OCI-LY1 (cell line): ENCODE measurements around the gene UBE2N.

ENCODE experiments used
- EZH2 ChIP-seq: fragments of 200-600 bp; sonication (generic), shearing (Covaris generic); IDR thresholded peaks from 2 replicates; pipeline ENCODE4 v1.8.0; 2017; ENCODE audit warnings: borderline replicate concordance, mixed run types, mild to moderate bottlenecking, antibody characterized with exemption, low read length, moderate library complexity, mixed read lengths
- TF ChIP-seq, protein P1 (sequence below): fragments of 200-600 bp; sonication (generic), shearing (Covaris generic); IDR thresholded peaks from 2 replicates; pipeline ENCODE4 v1.5.1; 2017; ENCODE audit warnings: mild to moderate bottlenecking, antibody characterized with exemption, low read length, moderate library complexity, mixed read lengths

DNA sequence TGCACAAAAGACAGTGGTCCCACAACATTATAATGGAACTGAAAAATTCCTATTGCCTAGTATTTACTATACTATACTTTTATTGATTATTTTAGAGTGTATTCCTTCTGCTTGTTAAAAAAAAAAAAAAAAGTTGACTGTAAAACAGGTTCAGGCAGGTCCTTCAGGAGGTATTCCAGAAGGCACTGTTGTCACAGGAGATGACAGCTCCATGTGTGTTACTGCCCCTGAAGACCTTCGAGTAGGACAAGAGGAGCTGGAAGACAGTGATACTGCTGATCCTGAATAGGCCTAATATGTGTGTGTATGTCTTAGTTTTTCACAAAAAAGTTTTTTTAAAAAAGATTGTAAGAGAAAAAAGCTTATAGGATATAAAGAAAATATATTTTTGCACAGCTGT is 12.3 kb downstream of the UBE2N start:
- TF ChIP-seq, protein P1, sequence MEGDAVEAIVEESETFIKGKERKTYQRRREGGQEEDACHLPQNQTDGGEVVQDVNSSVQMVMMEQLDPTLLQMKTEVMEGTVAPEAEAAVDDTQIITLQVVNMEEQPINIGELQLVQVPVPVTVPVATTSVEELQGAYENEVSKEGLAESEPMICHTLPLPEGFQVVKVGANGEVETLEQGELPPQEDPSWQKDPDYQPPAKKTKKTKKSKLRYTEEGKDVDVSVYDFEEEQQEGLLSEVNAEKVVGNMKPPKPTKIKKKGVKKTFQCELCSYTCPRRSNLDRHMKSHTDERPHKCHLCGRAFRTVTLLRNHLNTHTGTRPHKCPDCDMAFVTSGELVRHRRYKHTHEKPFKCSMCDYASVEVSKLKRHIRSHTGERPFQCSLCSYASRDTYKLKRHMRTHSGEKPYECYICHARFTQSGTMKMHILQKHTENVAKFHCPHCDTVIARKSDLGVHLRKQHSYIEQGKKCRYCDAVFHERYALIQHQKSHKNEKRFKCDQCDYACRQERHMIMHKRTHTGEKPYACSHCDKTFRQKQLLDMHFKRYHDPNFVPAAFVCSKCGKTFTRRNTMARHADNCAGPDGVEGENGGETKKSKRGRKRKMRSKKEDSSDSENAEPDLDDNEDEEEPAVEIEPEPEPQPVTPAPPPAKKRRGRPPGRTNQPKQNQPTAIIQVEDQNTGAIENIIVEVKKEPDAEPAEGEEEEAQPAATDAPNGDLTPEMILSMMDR: no peak
- no peak for TF ChIP-seq EZH2
